ENCODE measurements around the gene ZNF784. TPM values are rescaled to one million over a fixed set of nuclear protein-coding genes. Genes with fewer than 3 reads are reported as not detected.

The ZNF784 gene
- total and polyA plus RNA-seq, 2 of the 13 experiments (the other 11 are each of a cell fraction or from before 2014, with no cell fraction given), result 4.1 to 4.2 TPM

- TF ChIP-seq YY1 (IDR thresholded peaks at IDR 0.05; ENCODE audit: insufficient read depth, insufficient replicate concordance, low read depth, low read length) (peak; percentile 98), ZNF614 (CRISPR knock-in tag; IDR thresholded peaks at IDR 0.05; ENCODE audit: borderline replicate concordance) (no peak), NFYC (CRISPR knock-in tag; IDR thresholded peaks at IDR 0.05) (no peak; the same call in 1 of the 2 replicates), HOXD1 (CRISPR knock-in tag; IDR thresholded peaks at IDR 0.05) (no peak), FOXM1 (CRISPR knock-in tag; IDR thresholded peaks at IDR 0.05) (no peak), ZC3H13 (CRISPR knock-in tag; IDR thresholded peaks at IDR 0.05) (no peak), RCOR2 (CRISPR knock-in tag; IDR thresholded peaks at IDR 0.05) (no peak), CEBPB (IDR thresholded peaks at IDR 0.05; ENCODE audit: borderline replicate concordance, low read depth, low read length) (no peak), ARID2 (CRISPR knock-in tag; IDR thresholded peaks at IDR 0.05; ENCODE audit: borderline replicate concordance) (no peak), RAD51 (IDR thresholded peaks at IDR 0.05; ENCODE audit: borderline replicate concordance) (no peak), HOXA3 (CRISPR knock-in tag; IDR thresholded peaks at IDR 0.05) (no peak), PTBP1 (IDR thresholded peaks at IDR 0.05; ENCODE audit: low read depth, low read length, poor library complexity, severe bottlenecking) (no peak), RBFOX2 (IDR thresholded peaks at IDR 0.05; ENCODE audit: low read depth, low read length) (peak; percentile 93), E2F5 (CRISPR knock-in tag; conservative IDR thresholded peaks at IDR 0.05) (0 out of 2 replicates have a peak, but pooled peaks have one; percentile 23), RBAK (CRISPR knock-in tag; IDR thresholded peaks at IDR 0.05) (no peak), PRMT3 (CRISPR knock-in tag; IDR thresholded peaks at IDR 0.05; ENCODE audit: borderline replicate concordance, low read depth) (no peak), ATF7-NPFF (CRISPR knock-in tag; IDR thresholded peaks at IDR 0.05; ENCODE audit: low read depth) (peak; percentile 28; the same call in 1 of the 2 replicates), ZNF691 (CRISPR knock-in tag; IDR thresholded peaks at IDR 0.05; ENCODE audit: borderline replicate concordance, low read depth) (peak; percentile 47; the same call in 1 of the 2 replicates), PAF1 (CRISPR knock-in tag; IDR thresholded peaks at IDR 0.05) (no peak), ZNF660 (CRISPR knock-in tag; IDR thresholded peaks at IDR 0.05; ENCODE audit: borderline replicate concordance, low read depth) (no peak), ZNF337 (CRISPR knock-in tag; IDR thresholded peaks at IDR 0.05; ENCODE audit: borderline replicate concordance, low read depth) (no peak), ZSCAN20 (CRISPR knock-in tag; IDR thresholded peaks at IDR 0.05; ENCODE audit: borderline replicate concordance) (no peak), ZNF619 (CRISPR knock-in tag; IDR thresholded peaks at IDR 0.05) (no peak), ZNF598 (CRISPR knock-in tag; IDR thresholded peaks at IDR 0.05; ENCODE audit: borderline replicate concordance) (peak; percentile 52; the same call in 1 of the 2 replicates), ZNF704 (CRISPR knock-in tag; IDR thresholded peaks at IDR 0.05; ENCODE audit: borderline replicate concordance) (no peak), ZNF746 (CRISPR knock-in tag; IDR thresholded peaks at IDR 0.05) (no peak), FOSL2 (CRISPR knock-in tag; IDR thresholded peaks at IDR 0.05) (no peak)
Observed at GRCh38 chr19:55624109-55625003, at the start of gene ZNF784 (continued).

Data from HepG2 (cell line).